Stimulated activated effector memory CD8-positive, alpha-beta T cell treated with anti-CD3 and anti-CD28 coated beads, Interleukin-12 subunit alpha, Interleukin-12 subunit beta, amount 100 ng/mL, for 72 hours (primary cell): ENCODE data around the gene ABHD16B.
A peak's percentile ranks its signal among the peaks of the same experiment; 100 is the strongest.
"Not testable (repeated sequence)": the region's sequence is repeated elsewhere in the genome, so short reads cannot be mapped to it uniquely, and the experiment has no call there.

Experiments
- ATAC-seq: fragments of 150-1000 bp; cut with Tn5 transposase; 2 replicates; pipeline ENCODE4 v1.10.0; 2021
- DNase-seq, 2 donors: peaks; one replicate each; pipeline ENCODE4 v3.0.0; 2021 to 2022; ENCODE audit warnings: low spot score in 2 of 2
- H3K27ac Mint-ChIP-seq: one replicate; pipeline ENCODE4 v1.8.0; 2022; ENCODE audit warnings: mild to moderate bottlenecking, mixed read lengths
- H3K36me3 Mint-ChIP-seq: one replicate; pipeline ENCODE4 v1.8.0; 2022; ENCODE audit warnings: mild to moderate bottlenecking, mixed read lengths
- H3K4me1 Mint-ChIP-seq: one replicate; pipeline ENCODE4 v1.8.0; 2022; ENCODE audit warnings: mixed read lengths
- H3K4me3 Mint-ChIP-seq: one replicate; pipeline ENCODE4 v1.8.0; 2022; ENCODE audit warnings: mild to moderate bottlenecking, mixed read lengths
- H3K9me3 Mint-ChIP-seq: one replicate; pipeline ENCODE4 v1.8.0; 2022; ENCODE audit warnings: mixed read lengths

Gene ABHD16B

DNA sequence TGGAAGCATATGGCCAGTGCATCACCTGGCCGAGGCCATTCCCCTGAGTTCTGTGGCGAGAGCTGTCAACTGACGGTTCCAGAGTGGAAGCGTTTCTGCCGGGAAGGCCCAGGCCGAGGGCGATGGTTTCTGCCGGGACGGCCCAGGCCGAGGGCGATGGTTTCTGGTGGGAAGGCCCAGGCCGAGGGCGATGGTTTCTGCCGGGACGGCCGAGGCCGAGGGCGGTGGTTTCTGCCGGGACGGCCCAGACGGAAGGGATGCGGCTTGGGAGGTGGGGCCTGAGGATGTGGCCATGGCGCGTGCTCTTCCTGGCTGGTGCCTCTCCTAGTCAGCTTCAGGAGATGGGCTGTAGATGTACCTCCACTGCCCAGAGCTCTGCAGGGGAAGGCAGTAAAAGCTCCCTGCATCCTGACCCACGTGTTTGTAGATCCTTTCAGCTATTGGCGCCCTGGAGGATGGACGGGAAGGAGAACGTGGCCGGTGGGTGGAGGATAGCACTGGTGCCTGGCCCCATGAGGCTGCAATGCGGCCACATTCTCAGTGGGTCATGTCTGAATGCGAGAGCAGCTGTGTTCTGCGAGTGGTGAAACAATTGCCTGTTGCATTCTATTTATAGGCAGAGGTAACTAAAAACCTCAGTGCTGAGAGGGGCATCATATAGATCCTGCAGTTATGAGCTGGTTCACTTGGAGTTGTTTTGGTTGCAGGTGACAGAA is 16.6 kb downstream of the ABHD16B start:
- ATAC-seq (no peak), DNase-seq (no peak)
- Mint-ChIP-seq H3K4me3 (no peak overlapping the region), H3K27ac (no peak overlapping the region), H3K4me1 (peaks cover 16% of the 10 kb centered on the region), H3K36me3 (peaks cover 75% of the 10 kb centered on the region), H3K9me3 (no peaks in the 10 kb centered on the region)

DNA sequence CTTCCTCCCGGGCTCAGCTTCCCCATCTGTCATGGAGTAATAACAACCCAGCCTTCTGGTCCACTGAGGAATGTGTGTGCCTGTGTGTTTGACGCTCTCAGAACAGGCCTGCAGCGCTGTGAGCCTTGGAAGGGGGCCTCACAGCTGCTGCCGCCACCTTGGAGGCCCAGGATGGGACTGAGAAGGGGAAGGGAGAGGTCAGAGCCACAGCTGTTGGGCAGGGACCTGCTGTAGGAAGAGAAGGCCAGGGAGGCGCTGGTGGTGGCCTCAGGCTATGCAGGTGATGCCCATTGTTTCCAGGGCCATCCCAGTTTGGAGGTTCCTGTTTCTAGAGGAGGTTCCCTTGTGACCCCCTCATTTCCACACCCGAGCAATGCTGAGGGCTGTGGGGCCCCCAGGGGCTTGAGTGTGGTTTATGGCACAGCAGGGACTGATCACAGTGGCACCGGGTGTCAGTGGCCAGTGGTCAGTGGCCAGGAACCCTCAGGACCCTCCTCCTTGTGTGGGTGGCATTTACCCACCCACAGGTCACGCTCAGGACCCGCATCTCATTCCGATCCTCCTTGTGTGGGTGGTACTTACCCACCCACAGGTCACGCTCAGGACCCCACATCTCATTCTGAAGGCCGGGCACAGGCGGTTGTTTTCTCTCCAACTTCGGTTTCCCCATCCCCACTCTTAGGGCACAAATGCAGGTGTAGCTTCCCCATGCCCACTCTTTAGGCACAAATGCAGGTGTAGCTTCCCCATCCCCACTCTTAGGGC is 17.8 kb downstream of the ABHD16B start:
- H3K36me3 Mint-ChIP-seq = peaks cover 71% of the 10 kb centered on the region
- no peak overlapping the region for H3K4me3 Mint-ChIP-seq
- ATAC-seq = no peak
- no peaks in the 10 kb centered on the region for H3K9me3 Mint-ChIP-seq
- no peak for DNase-seq
- peaks cover 9% of the 10 kb centered on the region for H3K4me1 Mint-ChIP-seq
- H3K27ac Mint-ChIP-seq = no peak overlapping the region

DNA sequence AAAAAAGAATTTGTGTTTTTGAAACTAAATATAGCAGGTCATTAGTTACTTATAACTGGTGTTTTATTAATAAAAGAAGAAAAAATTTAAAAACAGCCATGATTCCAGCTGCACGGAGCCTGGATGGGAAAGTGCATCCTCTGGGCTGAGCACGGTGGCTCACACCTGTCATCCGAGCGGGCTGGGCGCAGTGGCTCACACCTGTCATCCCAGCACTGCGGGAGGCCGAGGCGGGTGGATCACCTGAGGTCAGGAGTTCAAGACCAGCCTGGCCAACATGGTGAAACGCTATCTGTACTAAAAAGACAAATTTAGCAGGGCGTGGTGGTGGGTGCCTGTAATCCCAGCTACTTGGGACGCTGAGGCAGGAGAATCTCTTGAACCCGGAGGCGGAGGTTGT is 19.6 kb downstream of the ABHD16B start:
- not testable (repeated sequence) for H3K27ac Mint-ChIP-seq, H3K9me3 Mint-ChIP-seq, DNase-seq, ATAC-seq, H3K4me3 Mint-ChIP-seq
- H3K36me3 Mint-ChIP-seq = peaks cover 69% of the 10 kb centered on the region
- H3K4me1 Mint-ChIP-seq = peaks cover 12% of the 10 kb centered on the region

DNA sequence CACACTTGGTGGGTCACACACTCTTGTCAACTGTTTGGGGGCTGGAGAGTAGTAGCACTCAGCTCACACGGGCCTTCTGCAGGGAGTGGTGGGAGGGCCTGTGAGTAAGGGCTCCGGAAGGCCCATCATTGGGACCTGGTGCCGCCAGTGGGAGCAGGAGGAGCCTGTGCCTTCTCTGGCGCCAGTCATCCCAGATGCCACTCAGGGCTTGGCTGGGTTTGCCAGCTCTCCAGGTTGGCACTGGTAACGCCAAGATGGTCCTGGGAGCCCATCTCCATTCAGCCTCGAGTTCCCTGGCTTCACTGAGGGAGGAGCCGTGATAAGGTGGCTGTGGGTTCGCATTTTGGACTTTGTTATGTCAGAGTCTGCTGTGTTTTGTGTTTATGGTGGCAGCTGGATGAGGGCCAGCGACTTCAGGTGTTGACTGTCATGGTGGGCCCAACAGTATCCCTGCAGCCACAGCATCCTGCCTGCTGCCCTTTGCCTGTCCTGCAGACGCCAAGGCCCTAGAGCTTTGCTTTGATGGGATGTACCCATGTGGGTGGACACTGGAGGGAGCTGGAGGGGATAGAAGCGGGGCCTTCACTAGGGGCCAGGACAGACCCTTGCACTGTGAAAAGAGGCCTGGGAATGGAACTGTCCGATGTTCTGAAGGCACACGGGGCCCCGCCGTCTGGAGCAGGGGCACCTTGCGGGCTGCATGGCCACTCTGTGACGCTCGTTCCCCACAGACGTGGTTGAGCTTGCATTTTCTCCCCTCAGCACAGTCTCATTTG is 20.3 kb downstream of the ABHD16B start:
- peaks cover 69% of the 10 kb centered on the region for H3K36me3 Mint-ChIP-seq
- no peak overlapping the region for H3K4me3 Mint-ChIP-seq

DNA sequence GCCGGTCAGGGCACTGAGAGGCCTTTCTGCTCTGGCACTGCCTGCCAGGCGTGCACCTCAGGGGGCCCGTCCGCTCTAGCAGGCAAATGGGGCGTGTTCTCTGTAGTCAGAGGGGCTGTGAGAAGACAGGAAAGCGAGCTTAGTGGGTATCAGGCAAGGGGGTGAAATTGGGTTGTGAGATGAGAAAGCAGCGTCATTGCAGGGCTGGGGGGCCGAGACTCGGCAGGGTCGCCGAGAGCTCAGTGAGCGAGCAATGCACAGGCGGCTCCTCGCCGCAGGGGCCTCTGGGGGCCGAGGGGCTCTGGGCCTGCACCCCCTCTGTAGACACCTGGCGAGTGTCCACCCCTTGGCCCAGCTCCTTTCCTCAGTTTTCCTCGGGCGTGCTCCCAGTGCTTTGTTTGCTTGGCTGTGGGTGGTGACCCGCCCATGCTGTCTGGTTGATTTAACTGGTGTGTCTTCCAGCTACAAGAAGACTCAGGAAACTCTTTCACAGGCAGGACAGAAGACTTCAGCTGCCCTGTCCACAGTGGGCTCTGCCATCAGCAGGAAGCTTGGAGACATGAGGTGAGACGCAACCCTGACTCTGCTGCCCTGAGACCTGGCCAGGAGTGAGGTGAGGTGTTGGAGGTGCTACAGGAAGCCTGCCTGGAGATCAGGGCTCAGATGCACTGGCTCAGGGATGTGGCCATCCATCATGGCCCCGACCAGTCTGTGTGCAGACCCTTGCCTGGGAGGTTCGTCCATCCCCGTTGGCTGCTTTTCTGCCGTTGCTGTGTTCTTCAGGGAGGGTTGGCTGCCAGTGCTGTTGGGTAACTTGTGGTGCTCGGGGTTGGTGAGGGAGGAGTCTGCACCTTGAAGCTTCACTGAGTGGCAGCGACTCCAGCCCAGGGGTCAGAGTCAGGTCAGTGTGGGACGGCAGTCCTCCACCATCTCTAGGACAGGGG is 21.2 kb downstream of the ABHD16B start:
- Mint-ChIP-seq H3K4me1 (peaks cover 6% of the 10 kb centered on the region), H3K27ac (no peak overlapping the region), H3K36me3 (peaks cover 70% of the 10 kb centered on the region), H3K9me3 (no peaks in the 10 kb centered on the region), H3K4me3 (no peak overlapping the region)
- DNase-seq (no peak), ATAC-seq (no peak)

More for the DNA sequence above, 20.3 kb downstream of the ABHD16B start:
- H3K4me1 Mint-ChIP-seq = peaks cover 6% of the 10 kb centered on the region
- H3K9me3 Mint-ChIP-seq = no peaks in the 10 kb centered on the region
- ATAC-seq (no peak), DNase-seq (no peak)
- H3K27ac Mint-ChIP-seq = no peak overlapping the region

GRCh38 chr20:63883201-63883593 is 21.9 kb downstream of the ABHD16B start:
- no peak overlapping the region for H3K27ac Mint-ChIP-seq
- no peak overlapping the region for H3K4me3 Mint-ChIP-seq
- H3K4me1 Mint-ChIP-seq = peaks cover 6% of the 10 kb centered on the region
- no peak for DNase-seq
- peaks cover 65% of the 10 kb centered on the region for H3K36me3 Mint-ChIP-seq
- H3K9me3 Mint-ChIP-seq = no peaks in the 10 kb centered on the region
- no peak for ATAC-seq

- Mint-ChIP-seq H3K9me3 (no peaks in the 10 kb centered on the region), H3K36me3 (peaks cover 73% of the 10 kb centered on the region), H3K4me3 (no peak overlapping the region), H3K4me1 (peaks cover 6% of the 10 kb centered on the region), H3K27ac (no peak overlapping the region)
- DNase-seq (no peak), ATAC-seq (peak; percentile 60)
These were observed 23.4 kb downstream of the ABHD16B start for GRCh38 chr20:63884506-63885263.

DNA sequence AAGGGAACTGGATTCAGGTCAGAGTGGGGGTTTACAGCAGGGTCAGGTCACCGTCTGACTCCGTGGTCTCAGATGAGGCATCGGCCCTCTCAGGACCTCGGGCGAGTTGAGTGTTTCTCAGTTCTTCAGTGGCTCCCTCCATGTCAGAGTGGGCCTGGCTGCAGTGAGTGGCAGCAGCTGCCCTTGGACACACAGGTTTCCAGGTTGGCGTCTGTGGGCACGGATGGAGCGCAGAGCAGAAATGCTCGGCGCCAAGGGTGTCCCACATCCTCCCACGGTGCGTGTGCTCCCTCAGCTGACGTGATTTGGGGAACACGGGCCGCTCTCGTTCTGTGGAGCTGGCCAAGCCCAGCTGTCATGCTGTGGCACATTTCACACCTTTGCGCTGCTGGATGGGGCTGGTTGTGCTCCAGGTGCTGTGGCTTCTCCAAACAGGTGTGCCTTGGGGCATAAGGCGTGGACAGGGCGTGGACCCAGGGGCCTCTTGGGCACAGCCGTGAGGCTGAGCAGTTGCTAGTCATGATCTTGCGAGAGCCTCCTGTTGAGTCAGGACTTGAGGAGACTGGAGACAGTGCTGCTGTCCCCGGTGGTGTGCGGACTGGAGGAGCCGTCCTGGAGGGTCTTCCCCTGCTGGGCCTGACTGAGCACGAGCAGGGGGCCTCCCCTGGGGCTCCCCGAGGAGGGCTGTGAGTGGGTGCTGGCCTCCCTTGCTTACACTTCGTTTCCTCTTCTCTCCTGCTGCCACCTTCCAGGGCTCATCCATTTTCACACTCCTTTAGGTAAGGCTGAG is 24.2 kb downstream of the ABHD16B start:
- H3K4me3 Mint-ChIP-seq = no peak overlapping the region
- H3K27ac Mint-ChIP-seq = no peak overlapping the region
- ATAC-seq = peak; percentile 35
- peaks cover 81% of the 10 kb centered on the region for H3K36me3 Mint-ChIP-seq
- H3K9me3 Mint-ChIP-seq = no peaks in the 10 kb centered on the region
- no peak for DNase-seq
- H3K4me1 Mint-ChIP-seq = peaks cover 6% of the 10 kb centered on the region

- ATAC-seq (no peak), DNase-seq (no peak)
- H3K36me3 Mint-ChIP-seq = peaks cover 84% of the 10 kb centered on the region
- no peaks in the 10 kb centered on the region for H3K9me3 Mint-ChIP-seq
- H3K27ac Mint-ChIP-seq = no peak overlapping the region
- H3K4me3 Mint-ChIP-seq = no peak overlapping the region
- peaks cover 6% of the 10 kb centered on the region for H3K4me1 Mint-ChIP-seq
These were observed 24.7 kb downstream of the ABHD16B start for GRCh38 chr20:63886054-63886419.

DNA sequence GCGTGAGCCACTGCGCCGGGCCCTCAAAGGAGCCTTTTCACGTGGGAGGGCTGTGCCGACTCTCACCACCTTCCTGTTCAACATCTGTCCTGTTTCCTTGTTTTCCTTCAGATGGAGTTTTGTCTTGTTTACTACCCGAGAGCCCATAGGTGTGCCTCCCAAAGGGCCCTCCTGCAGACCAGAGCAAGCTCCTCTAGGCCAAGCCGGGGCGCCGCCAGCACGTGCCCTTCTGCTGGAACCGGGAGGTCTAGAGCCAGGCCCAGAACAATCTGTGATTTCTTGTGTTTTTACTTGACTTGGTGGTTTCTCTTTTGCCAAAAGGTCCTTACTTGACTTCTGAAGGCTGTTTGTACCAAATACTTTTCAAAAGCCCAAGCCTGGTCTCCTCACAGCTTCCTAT is 25.6 kb downstream of the ABHD16B start:
- no peaks in the 10 kb centered on the region for H3K9me3 Mint-ChIP-seq
- peaks cover 6% of the 10 kb centered on the region for H3K4me1 Mint-ChIP-seq
- no peak overlapping the region for H3K4me3 Mint-ChIP-seq
- peaks cover 83% of the 10 kb centered on the region for H3K36me3 Mint-ChIP-seq
- no peak for ATAC-seq
- no peak for DNase-seq
- H3K27ac Mint-ChIP-seq = peak overlapping the region; percentile 45

GRCh38 chr20:63889241-63890200 is 28.2 kb downstream of the ABHD16B start:
- ATAC-seq = no peak
- no peak for DNase-seq
- no peak overlapping the region for H3K4me3 Mint-ChIP-seq
- peaks cover 11% of the 10 kb centered on the region for H3K4me1 Mint-ChIP-seq
- peaks cover 73% of the 10 kb centered on the region for H3K36me3 Mint-ChIP-seq
- no peak overlapping the region for H3K27ac Mint-ChIP-seq
- no peaks in the 10 kb centered on the region for H3K9me3 Mint-ChIP-seq

DNA sequence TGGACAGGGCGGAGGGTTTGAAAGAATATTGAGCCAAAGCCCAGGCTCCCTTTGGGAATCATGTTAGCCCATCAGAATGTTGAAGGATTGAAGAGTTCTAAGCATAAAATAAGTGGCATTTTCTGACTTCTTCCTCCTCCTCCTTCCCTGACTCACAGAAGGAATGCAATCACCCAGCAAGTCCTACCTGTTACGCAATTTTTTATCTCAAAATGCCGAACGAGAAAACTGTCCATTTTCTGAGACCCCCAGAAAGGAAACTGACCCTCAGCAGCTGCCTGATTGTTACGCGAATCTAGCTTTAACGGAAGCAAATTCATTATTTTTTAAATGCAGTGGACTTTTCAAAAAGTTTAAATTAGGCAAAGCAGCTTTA is 28.9 kb downstream of the ABHD16B start:
- DNase-seq = no peak
- no peak for ATAC-seq
- H3K4me1 Mint-ChIP-seq = peaks cover 10% of the 10 kb centered on the region
- no peaks in the 10 kb centered on the region for H3K9me3 Mint-ChIP-seq
- peaks cover 69% of the 10 kb centered on the region for H3K36me3 Mint-ChIP-seq
- no peak overlapping the region for H3K4me3 Mint-ChIP-seq
- H3K27ac Mint-ChIP-seq = no peak overlapping the region

DNA sequence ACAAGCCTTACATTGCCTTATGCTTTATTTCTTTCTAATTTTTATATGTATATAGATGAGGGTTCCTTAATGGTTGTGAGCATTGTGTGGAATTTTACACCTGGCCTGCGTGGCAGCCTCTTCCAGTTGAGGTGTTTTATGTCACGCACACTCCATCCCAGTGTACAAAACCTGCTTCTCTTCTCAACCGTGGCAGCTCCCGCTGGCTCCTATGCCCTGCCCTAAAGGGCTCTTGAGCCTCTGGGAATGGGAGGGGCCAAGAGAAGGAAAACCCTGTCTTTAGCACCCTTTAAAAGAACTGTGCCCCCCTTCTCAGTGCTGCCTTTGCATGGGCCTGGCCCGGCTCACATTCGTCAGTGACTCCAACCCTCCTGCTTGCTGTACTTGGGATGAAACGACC is 29.3 kb downstream of the ABHD16B start:
- no peak for DNase-seq
- Mint-ChIP-seq H3K36me3 (peaks cover 66% of the 10 kb centered on the region), H3K27ac (no peak overlapping the region), H3K4me3 (no peak overlapping the region), H3K9me3 (no peaks in the 10 kb centered on the region), H3K4me1 (peaks cover 10% of the 10 kb centered on the region)
- ATAC-seq = no peak
